ENCODE measurements around the gene STK33.

DNA sequence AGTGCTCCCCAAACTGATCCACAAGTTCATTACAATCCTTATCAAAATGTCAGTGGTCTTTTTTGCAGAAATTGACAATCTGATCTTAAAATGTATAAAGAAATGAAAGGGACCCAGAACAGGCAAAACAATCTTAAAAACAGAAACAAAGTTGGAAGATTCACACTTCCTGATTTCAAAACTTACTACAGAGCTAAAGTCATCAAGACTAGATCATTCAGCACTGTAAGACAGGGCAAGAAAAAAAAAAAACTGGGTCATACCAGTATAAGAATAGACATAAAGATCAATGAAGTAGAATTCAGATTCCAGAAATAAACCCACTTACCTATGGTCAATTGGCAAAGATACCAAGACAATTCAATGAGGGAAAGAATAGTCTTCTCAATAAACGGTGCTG is 4.5 kb upstream of the STK33 start:
- no peak for TF ChIP-seq CTCF (IDR thresholded peaks at IDR 0.05)
- TF ChIP-seq POLR2A (IDR thresholded peaks at IDR 0.05), result no peak

Measured in prostate gland (tissue), 2 donors.